ENCODE measurements around the gene KRT6A. TPM values are rescaled to one million over a fixed set of nuclear protein-coding genes. Genes with fewer than 3 reads are reported as not detected.

Gene KRT6A
- total and polyA plus RNA-seq, 2 donors (not counting 1 experiment from before 2014, with no cell fraction given): not detected

GRCh38 chr12:52515927-52516831 is 23.1 kb upstream of the KRT6A start:
- no peak for DNase-seq
- H3K27me3 Mint-ChIP-seq: peaks cover 18% of the 10 kb centered on the region

GRCh38 chr12:52515319-52515646 is 22.2 kb upstream of the KRT6A start:
- no peak for DNase-seq
- no peak overlapping the region for H3K27ac Mint-ChIP-seq
- no peak overlapping the region for H3K4me2 ChIP-seq (replicated peaks; ENCODE audit: low read depth, low read length, poor library complexity, severe bottlenecking)
- H3K27ac ChIP-seq (ENCODE audit: low read length in 2 of 2): no peak overlapping the region
- H3K79me2 ChIP-seq (ENCODE audit: control insufficient read depth, insufficient read depth, low read length): no peaks in the 10 kb centered on the region
- no peak overlapping the region for H3K4me3 Mint-ChIP-seq
- H2AFZ ChIP-seq (ENCODE audit: insufficient read depth, low read depth, low read length, poor library complexity, severe bottlenecking): no peak overlapping the region
- no peaks in the 10 kb centered on the region for H3K36me3 ChIP-seq (replicated peaks in 1 of 2; ENCODE audit: control extremely low read depth in 1 of 2, control insufficient read depth in 1 of 2, extremely low read depth in 1 of 2, insufficient read depth in 2 of 2, low read length in 1 of 2)
- no peak overlapping the region for H3K9ac ChIP-seq (ENCODE audit: low read length)
- no peak for TF ChIP-seq EZH2 (IDR thresholded peaks at IDR 0.05; ENCODE audit: borderline replicate concordance, insufficient read depth, low read depth, low read length, poor library complexity, severe bottlenecking)
- TF ChIP-seq, protein P1, sequence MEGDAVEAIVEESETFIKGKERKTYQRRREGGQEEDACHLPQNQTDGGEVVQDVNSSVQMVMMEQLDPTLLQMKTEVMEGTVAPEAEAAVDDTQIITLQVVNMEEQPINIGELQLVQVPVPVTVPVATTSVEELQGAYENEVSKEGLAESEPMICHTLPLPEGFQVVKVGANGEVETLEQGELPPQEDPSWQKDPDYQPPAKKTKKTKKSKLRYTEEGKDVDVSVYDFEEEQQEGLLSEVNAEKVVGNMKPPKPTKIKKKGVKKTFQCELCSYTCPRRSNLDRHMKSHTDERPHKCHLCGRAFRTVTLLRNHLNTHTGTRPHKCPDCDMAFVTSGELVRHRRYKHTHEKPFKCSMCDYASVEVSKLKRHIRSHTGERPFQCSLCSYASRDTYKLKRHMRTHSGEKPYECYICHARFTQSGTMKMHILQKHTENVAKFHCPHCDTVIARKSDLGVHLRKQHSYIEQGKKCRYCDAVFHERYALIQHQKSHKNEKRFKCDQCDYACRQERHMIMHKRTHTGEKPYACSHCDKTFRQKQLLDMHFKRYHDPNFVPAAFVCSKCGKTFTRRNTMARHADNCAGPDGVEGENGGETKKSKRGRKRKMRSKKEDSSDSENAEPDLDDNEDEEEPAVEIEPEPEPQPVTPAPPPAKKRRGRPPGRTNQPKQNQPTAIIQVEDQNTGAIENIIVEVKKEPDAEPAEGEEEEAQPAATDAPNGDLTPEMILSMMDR (IDR thresholded peaks at IDR 0.05): no peak
- ChIA-PET CTCF (no interaction called here), POLR2A (no interaction called here)
- H3K4me1 ChIP-seq (ENCODE audit: control insufficient read depth in 2 of 2, insufficient read depth in 2 of 2, low read length in 2 of 2): no peaks in the 10 kb centered on the region
- H3K9me3 ChIP-seq (ENCODE audit: control extremely low read depth in 1 of 3, control insufficient read depth in 2 of 3, insufficient read depth in 1 of 3, low read length in 2 of 3): peaks cover 1 to 15% (median 11%) of the 10 kb centered on the region in 3 donors
- ATAC-seq (ENCODE audit: low read depth): no peak
- no peaks in the 10 kb centered on the region for H3K27me3 ChIP-seq (replicated peaks in 1 of 4; ENCODE audit: control extremely low read depth in 1 of 4, control insufficient read depth in 3 of 4, insufficient read depth in 4 of 4, low read length in 3 of 4)
- peaks cover 22% of the 10 kb centered on the region for H3K27me3 Mint-ChIP-seq
- H3K4me1 Mint-ChIP-seq: no peaks in the 10 kb centered on the region
- no peak overlapping the region for H3K4me3 ChIP-seq (ENCODE audit: control extremely low read depth in 1 of 5, extremely low read depth in 1 of 5, insufficient read depth in 1 of 5, low read depth in 2 of 5, low read length in 4 of 5)
- no peaks in the 10 kb centered on the region for H3K9me3 Mint-ChIP-seq (ENCODE audit: insufficient read depth)
- WGBS (ENCODE audit: insufficient coverage): no CpG with 5 or more reads among the region's 1 CpG
- H4K20me1 ChIP-seq (ENCODE audit: control insufficient read depth, insufficient read depth, low read length, poor library complexity, severe bottlenecking): no peaks in the 10 kb centered on the region
- intact Hi-C loops (cut with micrococcal nuclease): no loop called here

More at GRCh38 chr12:52515927-52516831, 23.1 kb upstream of the KRT6A start:
- no peak overlapping the region for H3K4me2 ChIP-seq (replicated peaks; ENCODE audit: low read depth, low read length, poor library complexity, severe bottlenecking)
- TF ChIP-seq, protein P1 (IDR thresholded peaks at IDR 0.05): no peak
- TF ChIP-seq EZH2 (IDR thresholded peaks at IDR 0.05; ENCODE audit: borderline replicate concordance, insufficient read depth, low read depth, low read length, poor library complexity, severe bottlenecking): no peak
- Mint-ChIP-seq H3K27ac (no peak overlapping the region), H3K4me1 (no peaks in the 10 kb centered on the region), H3K9me3 (ENCODE audit: insufficient read depth) (no peaks in the 10 kb centered on the region), H3K4me3 (no peak overlapping the region)
- no peak overlapping the region for H2AFZ ChIP-seq (ENCODE audit: insufficient read depth, low read depth, low read length, poor library complexity, severe bottlenecking)
- H3K27ac ChIP-seq (ENCODE audit: low read length in 2 of 2): no peak overlapping the region
- no peaks in the 10 kb centered on the region for H4K20me1 ChIP-seq (ENCODE audit: control insufficient read depth, insufficient read depth, low read length, poor library complexity, severe bottlenecking)
- no peak overlapping the region for H3K4me3 ChIP-seq (ENCODE audit: control extremely low read depth in 1 of 5, extremely low read depth in 1 of 5, insufficient read depth in 1 of 5, low read depth in 2 of 5, low read length in 4 of 5)
- H3K4me1 ChIP-seq (ENCODE audit: control insufficient read depth in 2 of 2, insufficient read depth in 2 of 2, low read length in 2 of 2): no peaks in the 10 kb centered on the region
- peaks cover 0 to 15% (median 4%) of the 10 kb centered on the region in 3 donors for H3K9me3 ChIP-seq (ENCODE audit: control extremely low read depth in 1 of 3, control insufficient read depth in 2 of 3, insufficient read depth in 1 of 3, low read length in 2 of 3)
- intact Hi-C loops (cut with micrococcal nuclease): no loop called here
- no peaks in the 10 kb centered on the region for H3K36me3 ChIP-seq (replicated peaks in 1 of 2; ENCODE audit: control extremely low read depth in 1 of 2, control insufficient read depth in 1 of 2, extremely low read depth in 1 of 2, insufficient read depth in 2 of 2, low read length in 1 of 2)
- H3K27me3 ChIP-seq (replicated peaks in 1 of 4; ENCODE audit: control extremely low read depth in 1 of 4, control insufficient read depth in 3 of 4, insufficient read depth in 4 of 4, low read length in 3 of 4): no peaks in the 10 kb centered on the region
- ChIA-PET POLR2A (no interaction called here), CTCF (no interaction called here)
- no peak overlapping the region for H3K9ac ChIP-seq (ENCODE audit: low read length)
- H3K79me2 ChIP-seq (ENCODE audit: control insufficient read depth, insufficient read depth, low read length): no peaks in the 10 kb centered on the region
- no peak for ATAC-seq (ENCODE audit: low read depth)
- WGBS (ENCODE audit: insufficient coverage): 93% methylated on average over 13 of the region's 15 CpGs

Measured in B cell (primary cell).